C4-2B (cell line): ENCODE data around the gene GCSH.

Experiments used
- H3K27ac ChIP-seq: fragments of 450-650 bp; 2 replicates; pipeline ENCODE4 v1.5.1; 2017
- ZFX ChIP-seq: fragments of 450-650 bp; IDR thresholded peaks from 2 replicates; pipeline ENCODE4 v1.6.1; 2017
- TF ChIP-seq, protein P1 (sequence below): fragments of 450-650 bp; conservative IDR thresholded peaks from 2 replicates; pipeline ENCODE4 v1.5.1; 2017; ENCODE audit warnings: mild to moderate bottlenecking

Gene GCSH

GRCh38 chr16:81080233-81080632 lies 16.0 kb downstream of the GCSH start:
- TF ChIP-seq, protein P1, sequence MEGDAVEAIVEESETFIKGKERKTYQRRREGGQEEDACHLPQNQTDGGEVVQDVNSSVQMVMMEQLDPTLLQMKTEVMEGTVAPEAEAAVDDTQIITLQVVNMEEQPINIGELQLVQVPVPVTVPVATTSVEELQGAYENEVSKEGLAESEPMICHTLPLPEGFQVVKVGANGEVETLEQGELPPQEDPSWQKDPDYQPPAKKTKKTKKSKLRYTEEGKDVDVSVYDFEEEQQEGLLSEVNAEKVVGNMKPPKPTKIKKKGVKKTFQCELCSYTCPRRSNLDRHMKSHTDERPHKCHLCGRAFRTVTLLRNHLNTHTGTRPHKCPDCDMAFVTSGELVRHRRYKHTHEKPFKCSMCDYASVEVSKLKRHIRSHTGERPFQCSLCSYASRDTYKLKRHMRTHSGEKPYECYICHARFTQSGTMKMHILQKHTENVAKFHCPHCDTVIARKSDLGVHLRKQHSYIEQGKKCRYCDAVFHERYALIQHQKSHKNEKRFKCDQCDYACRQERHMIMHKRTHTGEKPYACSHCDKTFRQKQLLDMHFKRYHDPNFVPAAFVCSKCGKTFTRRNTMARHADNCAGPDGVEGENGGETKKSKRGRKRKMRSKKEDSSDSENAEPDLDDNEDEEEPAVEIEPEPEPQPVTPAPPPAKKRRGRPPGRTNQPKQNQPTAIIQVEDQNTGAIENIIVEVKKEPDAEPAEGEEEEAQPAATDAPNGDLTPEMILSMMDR: no peak
- no peak for TF ChIP-seq ZFX
- no peak overlapping the region for H3K27ac ChIP-seq

DNA sequence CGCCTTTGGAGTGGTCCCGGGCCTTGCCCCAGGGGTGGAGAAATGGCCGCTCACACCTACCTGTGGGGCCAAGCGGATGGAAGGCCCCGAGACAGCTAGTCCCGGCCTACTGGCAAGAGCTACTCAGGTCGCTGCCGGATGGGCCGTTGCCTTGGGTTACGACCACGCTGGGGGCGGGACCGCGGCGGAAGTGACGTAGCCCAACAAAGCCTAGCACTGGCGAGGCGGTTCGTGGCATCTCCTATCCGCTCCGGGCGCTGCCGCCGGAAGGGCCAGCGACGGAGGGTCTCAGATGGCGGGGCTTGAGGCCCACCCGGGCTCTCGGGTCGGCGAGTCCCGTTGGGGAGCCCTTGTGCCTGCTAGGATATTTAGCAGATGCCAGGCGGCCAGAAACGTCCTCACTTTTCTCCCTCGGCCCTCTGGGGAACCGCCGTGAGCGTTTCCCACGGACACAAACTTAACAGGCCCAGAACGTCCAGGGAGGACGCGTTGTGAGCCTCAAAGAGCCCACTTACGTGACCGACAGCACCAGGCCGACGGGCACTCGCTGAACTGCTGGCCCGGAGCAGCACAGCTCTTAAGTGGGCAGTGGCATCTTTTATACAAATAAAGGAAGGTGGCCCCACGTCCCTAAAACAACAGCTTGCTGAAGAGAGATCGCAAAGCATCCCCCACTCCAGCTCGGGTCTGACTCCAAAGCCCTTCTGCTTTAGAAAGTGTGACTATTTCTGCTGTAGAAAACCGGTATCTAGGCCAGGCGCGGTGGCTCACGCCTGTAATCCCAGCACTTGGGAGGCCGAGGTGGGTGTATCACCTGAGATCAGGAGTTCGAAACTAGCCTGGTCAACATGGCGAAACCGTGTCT lies 18.9 kb downstream of the GCSH start, which contains the start of gene C16orf46:
TSS of gene C16orf46 (minus strand) at position 163 of the 865 bp plus-strand sequence. CDS start 13,283 bp downstream, outside the sequence.
- TF ChIP-seq, protein P1: no peak
- peak; percentile 74 for TF ChIP-seq ZFX
- H3K27ac ChIP-seq: peak within 1 kb of the TSS; percentile 83

DNA sequence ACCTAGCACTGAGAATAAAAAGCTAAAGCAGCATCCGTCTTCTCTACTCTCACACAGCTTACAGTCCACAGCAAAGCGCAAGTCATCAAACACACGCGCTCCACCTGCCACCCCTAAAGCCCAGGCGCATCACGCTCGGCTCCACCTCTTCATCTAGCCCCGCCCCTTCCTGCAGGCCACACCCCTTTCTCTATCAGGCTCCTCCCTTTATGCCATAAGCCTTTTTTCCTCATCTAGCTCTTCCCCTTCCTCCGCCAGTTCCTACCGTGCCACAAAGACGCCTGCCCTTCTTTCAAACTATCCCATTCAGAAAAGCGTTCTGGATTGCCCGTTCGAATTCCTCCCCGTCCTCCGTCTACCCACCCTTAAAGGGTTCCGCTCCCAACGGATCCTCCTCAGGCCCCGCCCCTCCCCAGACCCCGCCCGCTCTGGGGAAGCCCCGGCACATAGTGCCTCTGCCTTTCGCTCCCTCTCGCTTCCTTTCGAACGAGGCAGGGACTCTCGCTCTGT lies 19.6 kb downstream of the GCSH start:
- TF ChIP-seq, protein P1: no peak
- TF ChIP-seq ZFX: no peak
- peak overlapping the region; percentile 83 for H3K27ac ChIP-seq

DNA sequence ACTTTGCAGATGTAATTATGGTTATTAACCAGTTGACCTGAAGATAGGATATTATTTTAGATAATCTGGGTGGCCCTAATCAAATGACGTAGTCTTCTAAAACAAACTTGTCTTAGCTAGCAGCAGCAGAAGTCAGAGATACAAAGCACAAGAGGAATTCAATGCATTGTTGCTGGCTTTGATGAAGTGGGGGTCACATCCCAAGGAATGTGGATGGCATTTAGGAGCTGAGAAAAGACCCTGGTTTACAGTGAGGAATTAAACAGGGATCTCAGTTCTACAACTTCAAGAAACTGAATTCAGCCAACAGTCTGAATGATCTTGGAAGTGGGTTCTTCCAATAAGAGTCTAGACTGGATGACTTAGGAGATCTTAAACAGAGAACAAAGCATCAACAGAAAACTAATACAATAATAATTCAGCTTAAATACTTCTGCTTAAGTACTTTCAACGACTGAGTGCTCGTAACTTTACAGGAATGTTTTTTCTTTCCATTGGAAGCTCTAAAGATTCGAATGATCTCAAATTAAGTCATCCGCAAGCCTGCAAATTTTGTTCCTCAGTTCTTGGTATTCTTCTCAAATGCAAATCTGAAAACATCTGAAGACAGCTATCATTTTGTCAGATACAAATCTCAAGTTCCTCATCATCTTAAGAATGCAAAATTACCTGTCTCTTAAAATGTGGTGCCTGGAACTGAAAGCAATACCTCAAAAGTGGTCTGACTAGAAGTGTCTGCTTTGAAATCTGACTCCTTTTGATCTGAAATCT lies 22.4 kb downstream of the GCSH start:
- TF ChIP-seq, protein P1: no peak
- TF ChIP-seq ZFX: no peak
- H3K27ac ChIP-seq: peak overlapping the region; percentile 42; the same call in 1 of the 2 replicates

DNA sequence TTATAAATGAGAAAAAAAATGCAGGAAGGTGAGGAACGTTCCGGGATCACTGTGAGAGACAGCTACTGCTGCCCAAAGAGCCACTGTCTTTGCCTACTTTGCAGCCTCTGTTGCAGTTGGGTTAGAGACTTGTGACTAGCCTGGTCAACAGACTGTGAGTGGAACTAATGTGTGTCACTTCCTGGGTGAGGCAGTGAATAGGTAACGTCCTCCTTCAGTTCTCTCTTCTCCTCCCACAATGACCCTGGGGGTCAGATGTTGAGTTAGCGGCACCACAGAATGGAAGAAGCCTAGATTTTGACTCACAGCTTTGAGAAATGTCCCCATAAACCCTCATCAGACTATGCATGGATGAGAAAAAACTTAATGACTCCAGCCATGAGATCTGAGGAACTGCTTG lies 24.4 kb downstream of the GCSH start:
- H3K27ac ChIP-seq: no peak overlapping the region
- TF ChIP-seq, protein P1: no peak
- no peak for TF ChIP-seq ZFX

DNA sequence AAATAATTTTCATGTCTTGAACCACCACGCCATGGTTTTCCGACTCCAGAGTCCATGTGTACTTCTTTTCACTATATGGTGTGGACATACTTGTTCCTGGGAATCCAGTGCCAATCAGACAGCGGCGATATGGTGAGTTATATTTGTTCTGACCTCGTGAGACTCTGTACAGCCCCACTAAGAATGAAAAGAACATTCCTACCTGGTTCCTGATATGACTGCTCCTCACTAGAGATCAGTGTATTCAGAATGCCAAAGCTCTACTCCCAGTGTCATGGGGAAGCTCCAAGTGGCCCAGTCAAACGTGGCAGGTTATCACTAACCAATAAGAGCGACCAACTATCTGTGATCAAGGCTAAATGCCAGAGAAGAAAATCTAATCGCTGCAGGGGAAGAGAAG lies 25.2 kb downstream of the GCSH start:
- TF ChIP-seq, protein P1: no peak
- no peak for TF ChIP-seq ZFX
- H3K27ac ChIP-seq: no peak overlapping the region
